ENCODE results near the gene APH1B.

Gene APH1B

DNA sequence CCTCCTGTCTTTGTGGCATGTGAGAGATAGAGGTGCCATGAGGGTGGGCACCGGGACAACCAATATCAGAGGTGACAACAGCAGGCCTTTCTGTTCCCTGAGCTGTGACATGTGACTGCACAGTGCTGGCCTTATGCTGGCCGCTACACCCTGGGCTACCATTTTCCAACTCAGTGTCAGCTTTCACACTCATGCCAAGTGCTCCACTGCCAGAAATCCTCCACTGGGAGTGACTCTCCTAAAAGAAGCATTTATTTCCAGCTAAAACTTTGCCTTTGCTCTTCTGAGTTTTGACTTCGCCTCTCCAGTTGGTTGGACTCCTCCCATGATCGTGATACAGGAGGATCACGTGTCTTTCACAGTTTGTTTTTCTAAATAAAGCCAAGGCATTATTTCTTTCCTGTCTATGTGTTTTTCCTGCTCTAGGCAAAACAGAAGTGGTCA, 72.8 kb downstream of the APH1B start:
- DNase-seq (ENCODE audit: low read depth) = no peak
- TF ChIP-seq, protein P1, sequence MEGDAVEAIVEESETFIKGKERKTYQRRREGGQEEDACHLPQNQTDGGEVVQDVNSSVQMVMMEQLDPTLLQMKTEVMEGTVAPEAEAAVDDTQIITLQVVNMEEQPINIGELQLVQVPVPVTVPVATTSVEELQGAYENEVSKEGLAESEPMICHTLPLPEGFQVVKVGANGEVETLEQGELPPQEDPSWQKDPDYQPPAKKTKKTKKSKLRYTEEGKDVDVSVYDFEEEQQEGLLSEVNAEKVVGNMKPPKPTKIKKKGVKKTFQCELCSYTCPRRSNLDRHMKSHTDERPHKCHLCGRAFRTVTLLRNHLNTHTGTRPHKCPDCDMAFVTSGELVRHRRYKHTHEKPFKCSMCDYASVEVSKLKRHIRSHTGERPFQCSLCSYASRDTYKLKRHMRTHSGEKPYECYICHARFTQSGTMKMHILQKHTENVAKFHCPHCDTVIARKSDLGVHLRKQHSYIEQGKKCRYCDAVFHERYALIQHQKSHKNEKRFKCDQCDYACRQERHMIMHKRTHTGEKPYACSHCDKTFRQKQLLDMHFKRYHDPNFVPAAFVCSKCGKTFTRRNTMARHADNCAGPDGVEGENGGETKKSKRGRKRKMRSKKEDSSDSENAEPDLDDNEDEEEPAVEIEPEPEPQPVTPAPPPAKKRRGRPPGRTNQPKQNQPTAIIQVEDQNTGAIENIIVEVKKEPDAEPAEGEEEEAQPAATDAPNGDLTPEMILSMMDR (conservative IDR thresholded peaks at IDR 0.05; ENCODE audit: control insufficient read depth, insufficient read depth, low read depth, low read length) = no peak
- no peak overlapping the region for H3K4me3 ChIP-seq (ENCODE audit: control insufficient read depth, low read depth, low read length)

DNA sequence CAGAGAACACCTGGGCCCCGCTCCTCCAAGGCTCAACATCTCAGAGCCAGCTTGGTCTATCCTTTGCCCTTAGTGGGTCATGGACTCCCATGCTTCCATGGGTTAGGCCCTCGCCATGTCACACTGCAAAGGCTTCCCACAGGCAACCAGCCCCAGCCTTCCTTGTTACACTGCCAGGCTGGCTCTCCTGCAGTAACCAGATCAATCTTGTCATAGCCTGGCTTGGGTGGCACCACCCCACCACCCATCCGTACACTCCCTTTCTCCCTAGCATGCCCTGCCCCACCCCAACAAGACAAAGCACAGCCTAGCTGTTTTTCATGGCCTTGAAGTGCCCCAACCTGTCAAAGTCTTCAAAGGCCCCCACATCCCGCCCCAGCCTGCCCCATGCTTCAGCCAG, 73.8 kb downstream of the APH1B start:
- TF ChIP-seq, protein P1 (conservative IDR thresholded peaks at IDR 0.05; ENCODE audit: control insufficient read depth, insufficient read depth, low read depth, low read length) = no peak
- no peak overlapping the region for H3K4me3 ChIP-seq (ENCODE audit: control insufficient read depth, low read depth, low read length)
- no peak for DNase-seq (ENCODE audit: low read depth)

DNA sequence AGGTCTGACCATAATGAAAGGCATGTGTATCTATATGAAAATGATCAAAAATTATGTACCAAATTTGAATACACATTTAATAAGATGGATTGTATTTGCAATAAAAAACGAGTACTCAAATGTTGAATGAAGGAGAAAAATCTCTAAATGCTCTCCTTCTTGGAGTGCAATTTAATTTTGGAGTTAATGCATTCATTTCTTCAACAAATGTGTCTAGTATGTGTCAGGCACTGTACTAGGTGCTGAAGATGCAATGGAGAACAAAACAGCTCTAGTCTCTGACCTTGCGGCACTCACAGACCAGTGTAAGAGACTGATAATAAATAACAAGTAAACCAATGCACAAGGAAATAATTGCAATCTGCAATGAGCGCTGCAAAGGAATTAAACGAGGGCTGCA, 75.4 kb downstream of the APH1B start:
- no peak overlapping the region for H3K4me3 ChIP-seq (ENCODE audit: control insufficient read depth, low read depth, low read length)
- TF ChIP-seq, protein P1 (conservative IDR thresholded peaks at IDR 0.05; ENCODE audit: control insufficient read depth, insufficient read depth, low read depth, low read length) = no peak
- DNase-seq (ENCODE audit: low read depth) = no peak

DNA sequence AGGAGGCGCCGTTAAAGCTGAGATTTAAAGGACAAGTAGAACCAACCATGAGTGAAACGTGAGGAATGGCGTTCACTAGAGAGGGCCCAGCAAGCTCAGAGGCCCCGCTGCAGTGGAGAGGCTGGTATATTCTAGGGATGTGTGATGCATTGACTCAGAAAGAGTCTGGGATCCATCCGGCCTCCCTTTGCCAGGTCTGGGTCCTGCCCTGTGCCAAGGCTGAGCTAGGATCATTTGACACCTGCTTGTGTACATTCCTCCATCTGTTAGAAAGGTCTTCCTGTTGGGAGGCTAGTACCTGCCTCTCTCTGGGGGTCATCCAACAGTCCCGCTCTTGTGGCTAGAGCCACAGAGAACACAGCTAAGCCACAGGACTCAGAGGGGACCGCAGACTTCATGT, 75.9 kb downstream of the APH1B start:
- no peak for DNase-seq (ENCODE audit: low read depth)
- H3K4me3 ChIP-seq (ENCODE audit: control insufficient read depth, low read depth, low read length) = no peak overlapping the region
- TF ChIP-seq, protein P1 (conservative IDR thresholded peaks at IDR 0.05; ENCODE audit: control insufficient read depth, insufficient read depth, low read depth, low read length) = no peak

DNA sequence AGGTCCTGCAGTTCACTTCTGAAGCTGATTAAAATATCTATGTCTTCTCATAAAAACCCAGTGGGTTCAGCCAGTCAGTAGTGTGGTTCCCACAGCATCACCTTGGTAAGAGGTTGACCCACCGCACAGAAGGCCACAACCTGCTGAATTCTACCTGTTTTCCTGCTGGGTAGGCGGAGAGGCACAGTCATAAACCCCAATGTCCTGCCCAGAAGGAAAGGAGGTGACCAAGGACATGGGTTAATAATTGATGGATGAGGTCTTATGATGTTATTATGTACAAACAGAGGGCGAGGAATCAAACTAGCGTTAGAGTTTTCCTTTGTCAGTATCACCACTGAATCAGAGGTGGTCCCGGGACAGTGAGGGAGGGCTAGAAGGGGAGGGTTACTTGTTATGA, 76.5 kb downstream of the APH1B start:
- no peak for DNase-seq (ENCODE audit: low read depth)
- TF ChIP-seq, protein P1 (conservative IDR thresholded peaks at IDR 0.05; ENCODE audit: control insufficient read depth, insufficient read depth, low read depth, low read length) = no peak
- H3K4me3 ChIP-seq (ENCODE audit: control insufficient read depth, low read depth, low read length) = no peak overlapping the region

DNA sequence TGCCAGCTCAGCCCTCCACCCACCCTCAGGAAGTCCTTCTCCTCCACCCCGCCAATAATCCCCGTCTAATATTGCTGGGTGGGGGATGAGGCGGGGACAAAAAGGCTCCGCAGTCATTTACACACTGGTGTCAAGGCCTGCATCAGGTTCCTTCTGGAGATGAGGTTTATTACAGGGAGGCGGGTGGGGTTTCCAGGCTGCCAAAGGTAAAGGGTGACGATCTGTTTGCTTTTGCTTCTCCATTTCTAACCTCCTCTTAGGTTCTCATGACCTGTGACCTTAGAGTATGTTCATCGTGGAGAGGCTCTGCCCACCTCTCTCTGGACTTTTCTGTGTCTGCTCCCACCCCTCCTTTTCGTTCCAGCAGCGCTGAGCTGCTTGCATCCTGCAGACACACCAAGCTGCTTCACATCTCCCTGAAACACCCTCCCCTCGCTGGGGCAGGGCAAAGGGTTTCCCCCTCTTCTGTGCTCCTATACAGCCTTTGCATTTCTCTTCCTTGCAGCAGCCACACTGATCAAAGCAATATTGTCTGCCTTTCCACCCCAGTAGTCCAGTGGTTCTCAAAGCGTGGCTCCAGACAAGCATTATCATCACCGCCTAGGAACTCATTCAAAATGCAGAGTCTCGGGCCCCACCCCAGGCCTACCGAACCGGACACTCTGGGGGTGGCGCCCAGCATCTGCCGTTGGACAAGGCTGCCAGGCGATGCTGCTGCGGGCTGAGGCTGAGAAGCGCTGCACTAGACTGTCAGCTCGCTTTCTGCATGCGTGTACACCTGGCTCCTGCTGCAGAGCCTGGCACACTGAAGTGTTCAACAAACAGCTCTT, 77.6 kb downstream of the APH1B start:
- no peak overlapping the region for H3K4me3 ChIP-seq (ENCODE audit: control insufficient read depth, low read depth, low read length)
- TF ChIP-seq, protein P1 (conservative IDR thresholded peaks at IDR 0.05; ENCODE audit: control insufficient read depth, insufficient read depth, low read depth, low read length) = no peak
- DNase-seq (ENCODE audit: low read depth) = no peak
